HG02588 (cell line): Measurements from ENCODE around the gene DGKB.

ENCODE experiments used
- ATAC-seq: cut with Tn5 transposase; IDR thresholded peaks from one replicate; pipeline ENCODE4 v1.9.1; 2021; ENCODE audit warnings: mild to moderate bottlenecking, moderate library complexity; ENCODE audit not compliant: unreplicated experiment

The DGKB gene

DNA sequence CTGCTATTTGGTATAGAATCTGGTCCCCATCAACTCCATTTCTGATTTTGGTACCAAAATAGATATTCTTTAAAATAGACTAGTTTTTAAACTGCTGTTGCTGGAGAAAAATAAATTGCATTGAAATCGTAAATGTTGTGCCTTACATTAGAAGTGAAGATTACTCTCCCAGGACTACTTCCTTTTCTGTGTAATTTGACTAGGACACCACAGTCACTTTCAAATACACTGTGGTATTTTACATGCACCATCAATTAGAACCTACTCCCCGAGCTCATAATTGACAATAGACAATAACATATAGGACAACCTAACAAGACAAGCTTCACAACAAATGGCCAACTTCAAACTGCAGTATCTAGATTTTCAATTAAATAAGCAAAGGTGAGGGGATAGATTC lies 211.5 kb downstream of the DGKB start:
- no peak for ATAC-seq

DNA sequence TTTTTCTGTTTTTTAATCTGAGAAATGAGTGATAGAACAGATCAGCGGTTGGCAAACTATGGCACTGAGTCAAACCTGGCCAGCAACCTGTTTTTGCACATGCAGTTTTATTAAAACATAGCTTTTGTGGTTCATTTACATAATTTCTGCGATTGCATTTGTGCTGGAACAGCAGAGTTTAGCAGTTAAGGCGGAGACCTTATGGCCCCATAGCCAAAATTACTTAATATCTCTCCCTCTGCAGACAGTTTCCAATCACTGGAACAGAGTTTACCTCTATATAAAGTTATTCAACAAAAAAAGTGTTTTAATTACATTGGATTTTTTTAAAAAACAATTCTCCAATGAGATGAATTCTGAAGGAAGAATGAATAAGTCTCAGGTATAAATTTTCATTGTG lies 212.1 kb downstream of the DGKB start:
- no peak for ATAC-seq

DNA sequence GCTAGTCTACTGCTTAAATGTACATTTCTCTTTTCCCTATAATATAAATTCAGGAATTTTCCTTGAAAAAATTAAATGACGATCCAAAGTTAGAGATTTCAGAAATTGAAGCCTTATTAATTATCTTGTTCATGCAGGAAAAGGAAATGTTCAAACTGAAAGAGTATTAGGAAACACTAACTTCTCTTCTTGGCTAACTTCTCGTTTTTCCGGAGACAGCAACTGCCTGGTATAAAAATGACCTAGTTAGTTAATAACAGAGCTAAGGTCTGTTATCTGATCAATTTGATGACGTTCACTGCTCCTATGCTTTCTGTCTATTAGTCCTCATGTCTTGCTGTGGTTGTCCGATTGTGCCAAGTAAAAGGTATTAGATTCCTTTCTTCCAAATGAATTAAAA lies 212.5 kb downstream of the DGKB start:
- ATAC-seq, result no peak

DNA sequence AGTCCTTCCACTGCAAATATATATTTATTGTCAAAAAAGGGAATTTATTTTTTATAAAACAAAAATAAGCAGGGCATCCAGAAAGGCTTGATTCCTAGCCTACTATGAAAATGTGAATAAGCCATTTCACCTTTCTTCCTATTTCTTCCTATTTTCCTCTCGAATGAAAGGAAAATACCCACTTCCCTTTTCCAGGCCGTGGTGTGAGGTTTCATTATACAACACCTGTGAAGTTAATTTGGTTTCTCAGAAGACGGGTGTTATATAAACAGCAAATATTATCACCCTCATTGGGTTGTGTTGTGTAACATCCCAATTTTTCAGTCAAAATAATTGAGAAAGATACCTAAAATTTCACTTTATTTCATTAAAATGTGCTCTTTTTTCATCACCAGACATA lies 214.3 kb downstream of the DGKB start:
- no peak for ATAC-seq

DNA sequence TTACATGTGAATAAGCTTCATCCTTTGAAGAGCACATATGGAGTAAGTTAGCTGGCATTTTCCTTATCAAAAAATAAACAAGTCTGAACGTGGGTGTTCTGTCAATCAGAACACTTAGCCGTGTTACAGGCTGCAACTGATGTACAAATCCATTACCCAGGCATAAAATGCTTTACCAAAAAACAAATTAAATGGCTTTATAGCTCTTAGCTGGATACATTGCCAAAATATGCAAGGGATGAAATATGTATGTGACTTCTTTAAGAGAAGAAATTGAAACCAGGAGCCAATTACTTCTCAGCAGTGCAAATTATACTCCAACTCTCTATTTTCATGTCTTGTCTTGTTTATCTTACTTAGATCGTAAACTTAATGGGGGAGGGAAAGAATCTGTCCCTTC lies 214.8 kb downstream of the DGKB start:
- ATAC-seq, result no peak

DNA sequence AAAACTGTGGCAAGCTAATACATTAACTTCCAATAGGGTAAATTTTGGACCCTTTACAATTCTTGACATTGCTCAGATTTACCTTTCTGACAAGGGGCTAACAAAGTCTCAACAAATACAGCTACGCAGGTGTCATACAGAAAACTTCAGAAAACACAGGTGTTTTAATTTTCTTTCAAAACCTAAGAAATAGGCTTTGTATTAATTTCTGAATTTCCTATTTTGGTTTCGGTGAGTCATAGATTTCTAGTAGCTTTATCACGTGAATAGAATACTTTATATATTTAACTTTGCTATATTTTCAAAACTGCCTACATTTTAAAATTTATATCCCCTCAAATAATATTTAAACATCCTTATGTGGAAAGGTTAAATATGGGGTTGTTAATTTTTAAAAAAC lies 215.3 kb downstream of the DGKB start:
- no peak for ATAC-seq

DNA sequence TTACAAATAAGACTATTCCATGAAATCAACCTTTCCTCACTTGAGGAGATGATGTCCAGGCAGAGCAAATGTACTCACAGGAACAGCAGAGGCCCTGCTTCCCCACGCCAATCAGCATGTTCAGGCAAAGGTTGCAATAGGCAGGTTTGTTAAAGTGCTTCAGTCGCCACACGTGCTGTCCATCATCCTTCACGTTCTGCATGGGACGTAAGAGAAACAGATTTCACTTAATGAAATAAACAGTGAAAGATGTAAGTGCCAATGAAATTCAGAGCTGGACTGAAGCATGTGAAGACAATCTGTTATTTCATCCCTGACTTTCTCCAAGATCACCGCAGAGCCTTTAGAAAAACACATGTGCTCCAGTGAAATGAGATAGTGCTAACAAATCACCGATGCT lies 217.4 kb downstream of the DGKB start:
- ATAC-seq, result no peak

DNA sequence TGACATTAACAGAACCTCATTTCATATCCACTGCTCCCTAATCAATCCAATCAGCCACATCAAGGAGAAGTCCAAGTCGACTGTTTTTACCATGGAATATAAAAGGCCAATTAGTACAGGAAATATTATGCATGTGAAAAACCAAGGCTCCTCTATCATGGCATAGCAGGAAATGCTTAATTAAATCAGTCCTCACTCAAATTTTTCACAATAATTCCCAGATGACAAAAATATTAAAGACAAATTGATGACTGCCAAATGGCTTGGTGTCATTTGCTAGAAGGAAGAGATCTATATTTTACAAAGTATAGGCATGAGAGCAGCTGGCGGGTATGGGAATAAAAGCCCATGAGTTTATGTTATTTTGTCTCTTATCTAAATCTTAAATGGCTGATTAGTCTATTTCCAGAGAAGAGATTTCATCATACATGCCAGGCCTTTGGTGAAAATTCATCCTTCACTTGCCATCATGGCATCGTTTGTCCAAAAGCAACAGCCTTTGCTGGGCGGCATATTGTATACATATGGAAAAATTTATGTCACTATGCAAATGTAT lies 219.6 kb downstream of the DGKB start:
- no peak for ATAC-seq

DNA sequence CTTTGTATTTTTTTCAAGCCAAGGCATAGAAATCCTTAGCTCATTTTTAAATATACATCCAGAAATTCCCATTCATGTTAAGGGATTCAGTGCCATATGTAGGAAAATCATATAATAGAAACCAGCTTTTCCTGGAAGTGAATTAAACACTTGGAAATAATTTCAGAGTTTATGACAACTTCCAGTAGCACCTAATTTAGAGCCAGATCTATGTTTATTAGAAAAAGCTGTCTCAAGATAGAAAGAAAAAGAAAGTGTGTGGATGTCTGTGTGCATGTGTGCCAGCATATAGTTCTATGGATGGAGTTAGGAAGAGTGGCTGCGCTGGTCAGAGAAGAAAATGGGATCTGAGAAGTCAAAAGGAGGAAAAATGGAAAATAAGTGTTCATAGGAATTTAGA lies 225.7 kb downstream of the DGKB start:
- ATAC-seq, result no peak

DNA sequence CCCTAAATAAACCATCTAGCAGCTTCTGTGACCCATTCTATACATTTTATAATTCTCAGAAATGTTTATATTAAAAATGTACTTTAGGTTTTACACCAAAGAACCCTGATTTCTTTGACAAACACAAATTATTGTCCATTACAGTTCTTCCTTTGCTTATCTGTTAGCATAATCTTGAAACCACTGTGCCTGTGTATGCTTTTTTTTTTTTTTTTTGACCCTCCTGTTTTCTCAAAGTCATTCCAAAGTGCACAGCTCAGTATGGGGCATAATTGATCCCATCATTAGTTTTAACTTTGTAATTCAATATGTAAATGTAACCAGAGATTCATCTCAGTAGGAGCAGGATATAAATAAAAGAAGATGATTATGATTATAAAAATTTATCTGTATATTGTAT lies 229.3 kb downstream of the DGKB start:
- ATAC-seq, result no peak

DNA sequence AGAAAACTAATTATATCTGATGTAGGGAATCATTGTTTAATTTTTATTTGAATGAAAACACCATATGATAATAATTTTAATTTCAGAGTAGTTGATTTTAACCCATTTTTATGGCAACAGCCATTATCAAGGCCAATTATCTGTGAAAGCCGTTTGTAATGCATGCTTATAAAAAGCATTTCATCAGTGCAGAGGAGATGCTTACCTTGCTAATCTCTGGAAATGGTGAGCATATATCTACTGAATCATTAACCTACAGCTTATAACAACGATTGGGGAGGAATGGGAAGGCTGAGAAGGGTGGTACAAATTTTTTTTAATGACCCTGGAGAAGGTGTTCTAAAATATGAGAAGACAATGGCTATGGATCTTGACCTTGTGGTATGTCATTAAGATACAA lies 235.6 kb downstream of the DGKB start:
- no peak for ATAC-seq

DNA sequence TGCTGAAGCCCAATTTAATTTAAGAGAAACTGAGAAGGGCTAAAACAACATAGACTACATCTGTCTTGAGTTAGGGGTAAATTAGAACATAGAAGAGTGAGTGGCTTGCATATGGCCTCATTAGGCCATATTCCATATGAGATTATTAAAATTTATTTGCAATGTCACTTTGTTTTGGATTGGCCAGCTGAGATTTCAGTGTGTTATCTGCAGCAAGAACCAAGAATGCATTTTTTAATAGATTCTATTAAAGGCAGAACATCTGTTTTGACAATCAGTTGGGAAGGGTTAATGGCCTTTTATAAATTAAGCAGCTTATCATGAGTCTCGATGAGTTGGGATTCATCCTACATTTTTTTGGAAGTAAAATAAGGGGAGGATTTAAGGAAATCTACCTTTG lies 236.2 kb downstream of the DGKB start:
- no peak for ATAC-seq

DNA sequence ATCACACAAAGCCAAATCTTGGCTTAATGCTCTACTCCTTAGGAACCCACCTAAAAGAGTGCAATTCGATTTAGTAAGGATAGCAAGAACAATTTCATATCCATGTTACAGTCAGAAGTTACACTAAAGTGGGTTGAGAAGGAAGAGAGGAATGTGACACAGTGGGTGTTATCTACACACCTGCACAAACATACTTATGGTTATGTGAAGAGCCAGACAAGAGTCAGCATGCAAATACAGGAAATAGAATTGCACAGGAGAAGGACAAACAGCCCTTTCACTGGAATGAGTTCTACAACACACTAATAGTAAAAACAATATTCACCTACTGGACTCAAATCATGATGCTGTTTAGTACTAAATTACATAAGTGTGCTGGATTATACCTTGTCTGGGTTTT lies 262.8 kb downstream of the DGKB start:
- no peak for ATAC-seq

DNA sequence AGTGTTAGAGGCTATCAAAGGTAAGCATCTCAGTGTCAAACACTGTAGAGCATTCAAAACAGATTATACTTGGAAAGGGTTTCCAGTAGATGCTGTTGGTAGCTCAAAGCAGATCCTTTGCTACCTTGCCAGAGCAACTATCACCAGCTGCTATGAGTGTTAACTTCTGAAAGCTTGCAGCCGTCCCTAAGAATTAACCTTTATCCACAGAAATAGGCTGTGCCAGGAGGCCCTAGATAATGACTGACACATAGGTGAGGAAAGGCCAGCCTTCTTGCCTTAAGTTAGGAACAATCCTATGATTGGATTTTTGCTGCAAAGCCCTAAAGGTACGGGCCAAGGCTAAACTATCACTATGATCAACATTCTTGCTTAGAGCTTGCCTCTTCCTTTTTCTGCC lies 263.2 kb downstream of the DGKB start:
- ATAC-seq, result no peak

DNA sequence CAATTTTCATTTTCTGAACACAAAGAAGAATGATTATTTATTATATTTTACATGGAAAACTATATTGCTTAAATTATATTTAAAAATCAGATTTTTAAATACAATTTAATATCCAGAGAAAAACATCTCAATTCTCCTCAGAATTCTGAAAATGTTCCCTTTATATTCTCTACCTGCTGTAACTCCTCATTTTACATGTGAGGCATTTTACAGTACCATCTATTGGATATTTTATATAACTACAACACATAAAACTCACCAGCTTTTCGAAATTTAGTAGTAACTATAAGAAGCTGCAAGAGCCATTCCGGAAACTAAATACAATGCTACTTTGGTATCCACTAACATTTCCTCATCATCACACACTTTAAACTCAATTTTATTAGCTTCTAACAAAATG lies 264.6 kb downstream of the DGKB start:
- ATAC-seq, result no peak

DNA sequence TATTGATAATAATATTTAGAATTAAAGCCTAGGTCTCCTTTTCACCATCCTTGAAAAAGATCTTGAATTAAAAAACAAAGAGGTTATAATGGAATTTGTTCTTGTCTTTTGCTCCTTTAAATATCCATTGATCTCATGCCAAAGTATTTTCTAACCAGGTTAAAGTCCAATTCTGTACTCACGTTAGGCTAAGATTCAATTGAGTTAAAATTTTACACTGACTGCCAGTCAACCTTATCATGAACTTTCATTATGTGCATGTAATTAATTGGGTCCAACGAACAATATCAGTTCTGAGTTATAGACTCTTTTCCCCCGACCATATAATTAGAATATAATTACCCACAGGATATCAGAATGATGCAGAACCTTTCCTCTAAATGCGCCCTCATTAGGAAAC lies 266.6 kb downstream of the DGKB start:
- ATAC-seq, result no peak

DNA sequence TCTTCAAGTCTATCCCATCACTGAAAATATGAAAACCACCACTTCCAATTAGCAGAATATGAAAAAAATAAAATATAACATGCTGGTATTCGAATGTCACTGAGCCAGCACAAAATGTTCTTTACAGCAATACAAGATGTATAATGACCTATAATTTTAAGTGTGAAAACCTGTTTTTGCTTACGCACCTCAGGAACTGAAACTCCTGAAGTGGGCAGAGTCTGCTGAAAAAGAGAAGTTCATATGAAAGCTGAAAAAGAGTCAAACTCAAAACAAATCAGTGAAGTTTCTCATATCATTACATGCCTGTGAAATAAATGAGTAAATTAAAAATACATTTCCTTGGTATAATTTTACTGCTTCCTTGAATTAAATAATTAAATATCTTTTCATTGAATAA lies 272.5 kb downstream of the DGKB start:
- peak; percentile 73 for ATAC-seq

DNA sequence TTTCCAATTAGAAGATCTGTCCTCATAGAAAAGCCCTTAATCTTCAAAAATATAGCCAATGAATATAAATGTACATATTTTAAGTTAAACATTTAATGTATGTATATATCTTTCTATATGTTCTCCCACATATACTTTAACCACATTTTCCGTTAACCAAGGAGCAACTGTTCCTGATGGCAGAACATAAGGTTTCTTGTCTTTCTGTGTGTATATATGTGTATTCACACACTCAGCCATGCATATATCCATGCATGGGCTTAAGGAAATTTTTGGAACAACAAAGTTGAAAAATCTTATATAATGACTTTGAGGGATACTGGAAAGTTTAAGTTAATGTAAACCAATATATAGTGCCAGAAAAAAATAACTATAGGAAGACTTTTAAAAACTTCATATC lies 274.0 kb downstream of the DGKB start:
- ATAC-seq, result no peak

DNA sequence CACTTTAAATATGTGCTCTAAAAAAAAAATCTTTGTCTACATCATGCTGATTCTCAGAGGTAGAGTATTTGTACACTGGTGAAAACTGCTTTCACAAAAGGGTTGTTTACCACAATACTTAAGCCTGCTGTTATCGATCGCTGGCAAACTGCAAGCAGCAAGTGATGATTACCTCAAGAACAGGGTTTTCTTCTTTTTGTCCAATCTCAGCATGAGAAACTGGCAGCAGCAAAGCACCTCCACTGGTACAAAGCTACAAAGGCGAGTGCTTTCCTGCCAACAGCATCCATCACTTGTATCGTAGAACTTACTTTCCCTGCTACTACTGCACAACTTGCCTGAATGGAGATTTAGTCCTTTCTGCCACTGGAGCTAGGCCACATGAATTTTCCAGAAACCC lies 276.5 kb downstream of the DGKB start:
- ATAC-seq, result no peak

DNA sequence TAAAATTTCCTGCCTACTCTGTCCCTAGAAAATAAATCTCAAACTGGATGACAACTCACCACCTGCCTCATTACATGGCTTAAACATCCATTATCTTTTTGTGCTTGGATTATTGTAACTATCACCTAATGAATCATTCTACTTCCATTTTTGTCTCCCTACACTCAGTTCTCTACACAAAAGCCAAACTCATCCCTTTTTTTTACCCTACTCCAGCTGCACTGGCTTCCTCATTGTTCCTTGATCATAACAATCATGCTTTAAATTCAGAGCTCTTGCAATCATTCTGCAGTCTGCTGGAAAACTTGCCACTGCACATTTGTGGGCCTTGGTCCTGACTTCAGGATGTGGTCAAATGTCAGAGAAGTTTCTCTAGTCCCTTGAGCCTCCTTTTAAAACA lies 280.0 kb downstream of the DGKB start:
- ATAC-seq, result no peak

DNA sequence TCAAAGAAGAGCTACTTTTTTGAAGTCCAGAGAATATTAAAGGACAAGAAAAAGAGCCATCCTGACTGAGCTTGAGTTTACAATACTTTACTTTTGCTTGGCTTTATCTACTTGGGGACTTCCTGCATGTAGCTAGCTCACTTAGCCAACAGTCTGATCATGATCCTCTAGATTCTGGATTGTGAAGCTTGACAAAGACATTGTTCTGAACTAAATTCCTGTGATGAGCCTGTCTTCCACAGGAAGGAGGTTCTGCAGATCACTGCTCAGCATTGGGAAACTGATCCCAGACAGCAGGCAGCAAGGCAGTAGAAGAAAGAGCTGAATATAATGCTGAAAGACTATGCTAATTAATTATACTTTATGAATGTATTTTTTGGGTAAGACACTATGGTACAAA lies 296.4 kb downstream of the DGKB start:
- no peak for ATAC-seq

DNA sequence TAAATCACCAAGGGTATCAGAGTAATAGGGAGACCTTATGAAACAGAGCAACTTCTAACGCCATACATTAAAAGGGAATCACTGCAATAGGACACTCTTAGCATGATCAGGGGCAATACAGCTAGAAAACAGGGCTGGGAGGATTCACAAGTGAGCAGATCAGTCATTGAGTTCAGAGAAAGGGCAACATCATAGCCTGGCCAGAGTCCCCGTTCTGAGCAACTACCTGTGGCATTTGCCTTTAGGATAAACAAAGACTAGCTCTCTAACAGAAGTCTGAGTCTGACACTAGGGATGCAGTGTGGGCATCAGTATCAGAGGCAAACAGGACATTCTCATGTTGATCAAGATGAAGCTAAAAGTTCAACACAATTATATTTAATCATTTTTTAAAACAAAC lies 297.9 kb downstream of the DGKB start:
- ATAC-seq, result no peak

DNA sequence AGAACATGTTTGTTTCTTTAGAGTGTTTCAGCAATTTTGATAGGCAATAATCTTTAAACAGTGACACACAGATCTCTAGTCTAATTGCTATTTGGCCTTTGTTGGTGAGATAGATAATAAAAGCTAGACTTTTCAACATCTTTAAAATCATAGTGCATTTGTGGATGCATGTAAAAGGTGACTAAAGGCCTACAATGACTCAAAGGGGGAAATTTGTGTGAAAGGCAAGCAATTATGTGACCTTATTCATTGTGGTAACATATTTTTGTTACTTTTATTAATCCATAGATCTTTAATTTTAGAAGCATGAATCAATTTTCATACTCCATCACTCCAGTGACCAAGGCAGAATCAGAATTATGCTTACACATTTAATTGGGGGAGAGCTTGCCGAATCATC lies 299.7 kb downstream of the DGKB start:
- ATAC-seq, result no peak
